Adrenal gland (tissue), 12 donors: ENCODE measurements around the gene CSPG4. TPM values are rescaled to one million over a fixed set of nuclear protein-coding genes. Genes with fewer than 3 reads are reported as not detected.
A peak's percentile ranks its signal among the peaks of the same experiment; 100 is the strongest.
"Not testable (repeated sequence)": the region's sequence is repeated elsewhere in the genome, so short reads cannot be mapped to it uniquely, and the experiment has no call there.

ENCODE experiments used
- DNase-seq, 7 donors: peaks; one replicate each; pipeline ENCODE4 v3.0.0-alpha.2; 2019 to 2020
- H3K27ac ChIP-seq, 5 donors: fragments of 200-600 bp; sonication (generic) in 4 of 5; 1 replicate in 3 of 5; 2 replicates in 2 of 5; pipeline versions ENCODE4 v1.5.1 to v1.8.0; 2016 to 2020; ENCODE audit warnings: mild to moderate bottlenecking in 1 of 5
- H3K27me3 ChIP-seq: fragments of 200-600 bp; 2 replicates; pipeline ENCODE4 v1.8.0; 2021
- H3K36me3 ChIP-seq, 2 donors: fragments of 200-600 bp; replicated peaks in 1 of 2; 1 replicate in 1 of 2; 2 replicates in 1 of 2; pipeline versions ENCODE4 v1.5.1 to v1.8.0; 2018 to 2022
- H3K4me1 ChIP-seq, 2 donors: fragments of 200-600 bp; replicated peaks in 1 of 2; 1 replicate in 1 of 2; 2 replicates in 1 of 2; pipeline versions ENCODE4 v1.5.1 to v1.8.0; 2018 to 2021
- H3K4me3 ChIP-seq, 4 donors: fragments of 200-600 bp; sonication (generic) in 3 of 4; one replicate each; pipeline ENCODE4 v1.5.1; 2016 to 2018
- H3K9me3 ChIP-seq, 3 donors: fragments of 200-600 bp; sonication (generic) in 1 of 3; replicated peaks in 1 of 3; 1 replicate in 2 of 3; 2 replicates in 1 of 3; pipeline versions ENCODE4 v1.5.1 to v1.8.0; 2016 to 2021
- CTCF ChIP-seq, 6 experiments: fragments of 450-650 bp in 4 of 6; fragments of 200-600 bp in 2 of 6; sonication (generic) in 1 of 6; IDR thresholded peaks; 1 replicate in 5 of 6; 2 replicates in 1 of 6; pipeline versions ENCODE4 v1.5.1 to v1.8.0; 2016 to 2021; ENCODE audit warnings: antibody characterized with exemption in 6 of 6, mild to moderate bottlenecking in 2 of 6, moderate library complexity in 1 of 6
- POLR2A ChIP-seq, 2 donors: fragments of 450-650 bp; IDR thresholded peaks; one replicate each; pipeline ENCODE4 v1.6.1; 2017; ENCODE audit warnings: antibody characterized with exemption in 2 of 2, mild to moderate bottlenecking in 2 of 2, moderate library complexity in 1 of 2
- WGBS, 4 donors: extraction: QIAGEN DNeasy Blood & Tissue Kit in 2 of 4; methylation state at CpG; one replicate each; pipeline versions ENCODE4 v1.1.5 to v1.1.7; 2013 to 2017; 5-methylcytosine and 5-hydroxymethylcytosine counted together
- intact Hi-C, 2 donors: fragments of 100-400 bp; cut with DNase I; formaldehyde crosslinking; loops; one replicate each; pipeline versions ENCODE4 v1.14.1 to v1.15.0; 2022 to 2023
- polyA plus RNA-seq, 3 donors: library from polyadenylated mRNA; stranded (reverse); fragments of 200-250 nt in 2 of 3; fragments of 350-450 nt in 1 of 3; fragmentation: Illumina TruSeq in 1 of 3; extraction: RNeasy Lipid Tissue Mini Kit (QIAGEN cat#74804) in 1 of 3; gene quantifications; one replicate each; pipeline ENCODE4 v1.2.3, GENCODE V29; 2013 to 2014
- total RNA-seq, 9 donors: library from RNA; depleted of rRNA in 4 of 9; stranded (reverse); fragments of >200 nt in 4 of 9; fragments of 120-200 nt in 1 of 9; fragmentation: NEBNext Ultra II Directional in 1 of 9; extraction: Animal tissue kit (Norgen Biotek cat#: 25700) in 1 of 9; gene quantifications; one replicate each; pipeline versions ENCODE4 v1.1.0 to v1.2.4, GENCODE V29; 2013 to 2023
- donor health status: healthy with polysubstance abuse.
- donor health status: Bipolar disorder and iron deficiency.
- donor health status: DM: yes; HTN: yes; CAD: no.
- donor health status: DM: no; HTN: no; CAD: no.
- donor health status: DM: no; HTN: no; CAD: no.
- donor health status: DM: yes; HTN: yes; CAD: no.

Gene CSPG4
- total and polyA plus RNA-seq, 12 donors, result 0.55 to 6.6 (median 2.8) TPM

DNA sequence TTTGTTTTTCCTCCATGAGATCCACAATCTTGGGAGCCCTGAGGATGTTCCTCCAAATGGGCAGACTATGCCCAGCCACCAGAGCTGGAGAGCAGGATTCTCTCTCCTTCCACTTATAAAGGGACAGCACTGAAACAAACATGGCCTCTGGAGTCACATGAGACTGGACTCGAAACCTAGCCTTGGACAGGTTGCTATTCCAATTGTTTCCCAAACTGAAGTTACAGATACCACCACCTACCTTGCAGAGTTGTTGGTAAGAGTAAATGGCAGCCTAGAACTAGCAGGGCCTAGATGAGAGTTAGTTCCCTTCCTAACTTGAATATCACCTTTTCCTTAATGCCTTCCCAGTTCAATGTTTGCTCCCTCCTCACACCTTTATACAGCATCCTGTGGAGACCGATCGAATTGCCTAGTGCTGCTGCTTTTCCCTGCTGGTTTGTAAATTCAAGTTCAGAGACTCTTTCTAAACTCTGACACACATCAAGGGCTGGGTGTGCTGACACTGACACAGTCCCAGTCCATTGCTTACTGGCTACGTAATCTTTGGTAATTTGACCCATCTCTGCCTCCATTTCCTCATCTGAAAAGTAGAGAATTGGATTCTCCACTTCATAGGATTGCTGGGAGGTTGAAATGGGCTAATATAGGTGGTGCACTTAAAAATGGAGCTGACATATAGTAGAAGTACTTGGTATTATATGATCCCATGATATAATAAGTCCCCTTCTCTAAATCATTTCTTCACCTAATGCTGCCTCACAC is 75.2 kb downstream of the CSPG4 start:
- 62 to 69% (median 64%) methylated on average over 3 to 4 of the region's 4 CpGs for WGBS, 4 donors

DNA sequence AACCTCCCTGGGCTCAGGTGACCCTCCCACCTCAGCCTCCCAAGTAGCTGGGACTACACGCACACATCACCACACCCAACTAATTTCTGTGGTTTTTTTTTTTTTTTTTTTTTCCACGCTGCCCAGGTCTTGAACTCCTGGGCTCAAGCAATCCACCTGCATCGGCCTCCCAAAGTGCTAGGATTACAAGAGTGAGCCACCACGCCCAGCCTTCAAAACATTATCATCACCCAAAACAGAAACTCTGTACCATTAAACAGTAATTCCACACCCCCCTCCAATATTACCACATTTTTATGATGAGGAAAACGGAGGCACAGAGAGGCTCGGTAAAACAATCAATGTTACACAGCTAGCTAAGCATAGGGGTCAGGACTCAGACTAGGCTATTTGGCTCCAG is 76.6 kb downstream of the CSPG4 start:
- 89 to 94% (median 90%) methylated on average over 6 of the region's 6 CpGs for WGBS, 4 donors

More for the DNA sequence above, 75.2 kb downstream of the CSPG4 start:
- H3K36me3 ChIP-seq, result no peaks in the 10 kb centered on the region
- peaks cover 15 to 38% of the 10 kb centered on the region in 2 donors for H3K4me1 ChIP-seq
- no peaks in the 10 kb centered on the region for H3K27me3 ChIP-seq
- H3K4me3 ChIP-seq, result no peak overlapping the region
- DNase-seq, result no peak
- intact Hi-C loops, result no loop called here
- H3K9me3 ChIP-seq, result no peaks in the 10 kb centered on the region
- TF ChIP-seq POLR2A (IDR thresholded peaks at IDR 0.05) (no peak), CTCF (IDR thresholded peaks at IDR 0.05) (no peak)
- peak overlapping the region in 2 of 5 donors; percentile 60 to 96 for H3K27ac ChIP-seq

DNA sequence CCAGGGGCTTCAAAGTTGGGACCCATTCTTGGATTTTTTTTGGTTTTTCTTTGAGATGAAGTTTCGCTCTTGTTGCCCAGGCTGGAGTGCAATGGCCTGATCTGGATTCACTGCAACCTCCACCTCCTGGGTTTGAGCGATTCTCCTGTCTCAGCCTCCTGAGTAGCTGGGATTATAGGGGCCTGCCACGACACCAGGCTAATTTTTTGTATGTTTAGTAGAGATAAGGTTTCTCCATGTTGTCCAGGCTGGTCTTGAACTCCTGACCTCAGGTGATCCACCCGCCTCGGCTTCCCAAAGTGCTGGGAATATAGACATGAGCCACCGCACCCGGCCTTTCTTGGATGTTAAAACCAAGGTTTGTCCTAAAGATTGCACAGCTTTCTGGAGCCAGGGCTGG is 78.7 kb downstream of the CSPG4 start:
- H3K9me3 ChIP-seq, H3K27ac ChIP-seq, H3K36me3 ChIP-seq, H3K27me3 ChIP-seq, DNase-seq, intact Hi-C loops, H3K4me3 ChIP-seq: not testable (repeated sequence)
- H3K4me1 ChIP-seq, result peaks cover 10 to 26% of the 10 kb centered on the region in 2 donors
- WGBS, 4 donors, result 93 to 97% (median 95%) methylated on average over 6 to 7 of the region's 7 CpGs

More for the DNA sequence above, 76.6 kb downstream of the CSPG4 start:
- no peak for DNase-seq
- Histone ChIP-seq H3K27ac (no peak overlapping the region), H3K27me3 (no peaks in the 10 kb centered on the region), H3K9me3 (no peaks in the 10 kb centered on the region), H3K4me1 (peaks cover 15 to 37% of the 10 kb centered on the region in 2 donors), H3K36me3 (no peaks in the 10 kb centered on the region), H3K4me3 (no peak overlapping the region)
- intact Hi-C loops, result no loop called here
- TF ChIP-seq CTCF (IDR thresholded peaks at IDR 0.05) (no peak), POLR2A (IDR thresholded peaks at IDR 0.05) (no peak)

DNA sequence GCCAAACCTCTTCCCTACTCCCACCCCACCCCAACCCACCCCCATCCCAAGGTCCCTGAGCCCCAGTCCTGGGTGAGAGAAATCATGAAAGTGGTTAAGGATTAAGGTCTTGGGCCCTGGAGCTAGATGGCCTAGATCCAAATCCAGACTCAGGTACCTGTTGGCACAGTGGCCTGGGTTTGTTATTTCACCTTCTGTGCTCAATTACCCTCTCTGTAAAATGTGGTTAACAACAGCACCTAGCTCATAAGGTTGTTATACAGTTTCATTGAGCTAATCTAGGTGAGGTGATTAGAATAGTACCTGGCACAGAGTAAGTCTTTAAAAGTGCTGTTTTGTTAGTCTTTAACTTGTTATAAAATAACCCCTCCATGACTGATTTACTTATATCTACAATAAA is 80.7 kb downstream of the CSPG4 start:
- H3K4me3 ChIP-seq, result no peak overlapping the region
- H3K27ac ChIP-seq, result no peak overlapping the region
- H3K36me3 ChIP-seq, result no peaks in the 10 kb centered on the region
- intact Hi-C loops, result no loop called here
- peaks cover 0 to 6% of the 10 kb centered on the region in 2 donors for H3K4me1 ChIP-seq
- H3K27me3 ChIP-seq, result no peaks in the 10 kb centered on the region
- H3K9me3 ChIP-seq, result no peaks in the 10 kb centered on the region
- DNase-seq, result no peak
- TF ChIP-seq POLR2A (IDR thresholded peaks at IDR 0.05) (no peak), CTCF (IDR thresholded peaks at IDR 0.05) (no peak)
